ENCODE results near the gene ZDHHC16. TPM values are rescaled to one million over a fixed set of nuclear protein-coding genes. Genes with fewer than 3 reads are reported as not detected.
"Not testable (repeated sequence)": the region's sequence is repeated elsewhere in the genome, so short reads cannot be mapped to it uniquely, and the experiment has no call there.

ZDHHC16 gene
- total RNA-seq, 1 donor from 2014 or later, result 37.4 TPM

DNA sequence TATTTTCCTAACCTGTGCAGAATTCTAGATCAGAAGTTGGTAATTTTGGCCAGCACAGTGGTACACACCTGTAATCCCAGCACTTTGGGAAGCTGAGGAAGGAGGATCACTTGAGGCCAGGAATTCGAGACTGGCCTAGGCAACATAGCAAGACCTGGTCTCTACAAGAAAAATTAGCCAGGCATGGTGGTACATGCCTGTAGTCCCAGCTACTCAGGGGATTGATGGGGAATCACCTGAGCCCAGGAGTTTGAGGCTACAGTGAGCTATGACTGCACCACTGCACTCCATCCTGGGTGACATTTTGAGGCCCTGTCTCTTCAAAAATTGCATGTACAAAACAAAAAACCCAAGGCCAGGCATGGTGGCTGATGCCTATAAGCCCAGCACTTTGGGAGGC, 11.4 kb upstream of the ZDHHC16 start:
- DNase-seq (ENCODE audit: low spot score), result no peak

DNA sequence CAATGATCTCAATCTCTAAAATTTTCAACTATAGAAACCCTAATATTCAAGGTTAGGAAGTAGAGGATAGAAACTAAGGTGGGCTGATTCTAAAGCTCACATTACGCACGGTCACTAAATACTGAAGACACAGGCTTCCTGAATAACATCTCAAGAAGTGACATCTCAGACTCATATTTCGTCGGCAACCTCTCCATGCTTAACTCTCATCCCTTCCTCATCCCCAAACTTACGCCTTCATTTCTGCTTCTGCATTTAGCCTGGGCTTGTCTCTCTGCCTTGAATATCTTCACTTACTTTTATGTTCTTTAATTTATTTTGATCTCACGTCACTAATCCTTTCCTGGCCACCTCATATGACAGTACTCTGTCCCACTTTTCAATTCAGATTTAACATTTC, 10.8 kb upstream of the ZDHHC16 start:
- DNase-seq (ENCODE audit: low spot score), result no peak

DNA sequence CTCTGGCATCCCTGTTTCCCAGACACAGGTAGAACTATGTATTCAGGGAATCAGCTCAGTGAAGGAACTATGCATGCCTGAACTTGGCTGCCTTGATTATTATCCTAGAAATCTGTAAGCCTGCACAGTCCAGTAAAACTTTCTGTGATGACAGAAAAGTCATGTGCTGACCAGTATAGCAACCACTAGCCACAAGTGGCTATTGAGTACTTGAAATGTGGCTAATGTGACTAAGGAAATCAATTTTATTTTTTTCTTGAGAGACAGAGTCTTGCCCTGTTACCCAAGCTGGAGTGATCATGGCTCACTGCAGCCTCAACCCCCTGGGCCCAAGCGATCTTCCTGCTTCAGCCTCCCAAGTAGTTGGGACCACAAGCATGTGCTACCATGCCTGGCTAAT, 3.7 kb upstream of the ZDHHC16 start:
- DNase-seq (ENCODE audit: low spot score), result no peak

DNA sequence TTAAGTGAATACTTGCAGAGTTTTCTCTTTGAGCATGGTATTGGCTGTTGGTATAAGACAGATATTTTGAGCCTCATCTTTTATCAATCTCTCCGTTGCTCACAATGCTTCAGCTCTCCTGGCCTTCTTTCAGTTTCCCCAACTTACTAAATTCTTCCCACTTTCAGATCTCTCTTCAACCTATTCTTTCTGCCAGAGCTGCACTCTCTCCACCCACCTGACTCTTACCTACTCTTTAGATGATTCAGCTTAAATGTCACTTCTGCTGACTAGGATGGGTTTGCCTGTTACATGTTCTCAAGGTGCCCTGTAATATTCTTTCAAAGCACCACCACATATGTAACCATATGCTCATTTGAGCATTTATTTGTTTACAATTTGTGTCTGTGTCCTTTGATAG, 1.8 kb upstream of the ZDHHC16 start:
- DNase-seq (ENCODE audit: low spot score), result no peak

- DNase-seq (ENCODE audit: low spot score), result no peak
Observed at GRCh38 chr10:97445357-97445721, 636 bp upstream of the ZDHHC16 start.

- DNase-seq (ENCODE audit: low spot score), result no peak
Observed at GRCh38 chr10:97450828-97451227, 4.9 kb downstream of the ZDHHC16 start.

DNA sequence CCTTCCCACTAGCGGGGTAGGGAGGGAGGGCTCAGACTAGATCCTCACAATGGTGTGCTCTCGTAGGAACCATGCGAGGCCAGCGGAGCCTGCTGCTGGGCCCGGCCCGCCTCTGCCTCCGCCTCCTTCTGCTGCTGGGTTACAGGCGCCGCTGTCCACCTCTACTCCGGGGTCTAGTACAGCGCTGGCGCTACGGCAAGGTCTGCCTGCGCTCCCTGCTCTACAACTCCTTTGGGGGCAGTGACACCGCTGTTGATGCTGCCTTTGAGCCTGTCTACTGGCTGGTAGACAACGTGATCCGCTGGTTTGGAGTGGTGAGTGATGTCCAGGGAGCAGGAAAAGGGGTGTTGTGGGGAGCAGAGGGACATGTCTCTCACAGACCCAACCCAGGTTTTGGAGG, 5.6 kb downstream of the ZDHHC16 start:
- no peak for DNase-seq (ENCODE audit: low spot score)

DNA sequence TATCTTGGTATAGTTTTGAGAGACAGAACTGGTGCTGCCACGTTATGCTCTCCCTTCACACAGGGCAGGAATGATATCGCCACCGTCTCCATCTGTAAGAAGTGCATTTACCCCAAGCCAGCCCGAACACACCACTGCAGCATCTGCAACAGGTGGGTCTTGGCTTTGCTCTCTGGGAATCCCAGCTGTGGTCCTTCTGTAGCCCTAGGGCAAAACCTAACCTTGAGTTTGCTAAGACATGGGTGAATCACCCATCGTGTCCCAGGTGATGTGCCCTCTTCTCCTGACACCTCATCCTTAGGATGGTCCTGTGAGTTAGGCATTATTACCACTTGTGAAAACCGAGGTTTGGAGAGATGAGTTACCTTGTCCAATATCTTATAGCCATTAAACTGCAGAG, 6.4 kb downstream of the ZDHHC16 start:
- DNase-seq (ENCODE audit: low spot score), result no peak

GRCh38 chr10:97454330-97455036, 8.5 kb downstream of the ZDHHC16 start:
- peak; percentile 38 for DNase-seq (ENCODE audit: low spot score)

DNA sequence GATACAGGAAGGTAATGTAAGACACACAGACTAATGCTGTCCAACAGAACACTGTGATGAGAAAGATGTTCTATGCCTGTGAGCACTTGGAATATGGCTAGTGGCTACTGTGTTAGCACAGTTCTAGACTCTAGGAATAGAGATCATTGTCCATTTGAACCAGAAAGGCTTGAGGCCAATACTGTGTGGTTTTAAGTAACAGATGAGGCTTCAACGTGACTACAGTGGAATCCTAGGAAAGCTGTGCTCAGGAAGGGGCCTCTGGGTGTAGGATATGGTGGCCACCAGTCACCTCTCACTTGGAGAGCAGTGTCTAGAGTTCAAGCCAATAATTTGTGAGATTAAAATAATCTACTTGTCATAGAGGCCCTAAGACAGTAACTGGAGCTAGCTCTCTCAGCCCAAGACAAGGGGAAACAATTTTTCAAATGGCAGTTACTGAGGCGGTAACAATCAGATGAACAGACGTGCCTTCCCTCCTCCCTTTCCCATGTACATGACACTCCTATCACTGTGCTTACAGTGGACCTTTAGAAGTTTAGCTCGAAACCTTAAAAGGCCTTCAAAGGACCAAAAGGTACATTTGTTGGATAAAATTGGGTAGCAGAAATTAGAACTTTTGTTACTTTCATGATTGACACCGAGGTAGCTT, 10.2 kb downstream of the ZDHHC16 start:
- DNase-seq (ENCODE audit: low spot score), result no peak

GRCh38 chr10:97456686-97457065, 10.7 kb downstream of the ZDHHC16 start:
- no peak for DNase-seq (ENCODE audit: low spot score)

DNA sequence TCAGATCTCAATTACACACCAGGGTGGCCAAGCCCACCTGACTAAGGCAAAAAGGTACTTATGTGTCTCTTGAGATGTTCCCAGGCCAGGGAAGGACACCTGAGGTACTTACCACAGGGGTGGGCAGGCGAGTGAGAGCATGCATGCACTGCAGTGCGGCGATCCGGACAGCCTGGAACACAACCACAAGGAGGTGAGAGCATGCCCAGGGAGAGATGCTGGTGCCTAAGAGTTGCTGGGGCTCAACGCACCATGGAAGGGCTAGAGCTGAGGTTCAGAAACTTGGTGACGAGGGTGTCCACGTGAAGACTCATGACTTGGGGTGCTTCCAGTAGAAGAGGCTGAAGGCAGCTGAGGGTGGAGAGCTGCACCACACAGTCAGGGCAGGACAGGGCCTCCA, 13.1 kb downstream of the ZDHHC16 start:
- no peak for DNase-seq (ENCODE audit: low spot score)

DNA sequence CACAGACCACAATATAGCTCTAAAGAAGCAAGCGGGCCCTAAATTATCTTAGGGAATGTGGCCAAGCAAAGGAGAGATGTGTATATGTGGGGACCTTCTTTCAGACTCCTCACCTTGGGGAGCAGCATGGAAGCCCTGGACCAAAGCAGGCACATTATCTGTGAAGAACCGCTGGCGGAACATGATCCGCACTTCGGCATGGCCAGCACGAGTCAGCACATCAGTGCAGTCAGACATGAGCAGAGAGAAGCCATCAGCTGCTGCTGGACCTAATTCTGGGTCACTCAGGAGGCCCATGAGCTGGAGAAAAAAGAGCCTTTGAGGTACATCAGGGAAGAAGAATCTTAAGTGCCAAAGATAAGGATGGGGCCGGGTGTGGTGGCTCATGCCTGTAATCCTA, 14.0 kb downstream of the ZDHHC16 start:
- DNase-seq (ENCODE audit: low spot score), result no peak

GRCh38 chr10:97462309-97462708, 16.3 kb downstream of the ZDHHC16 start:
- DNase-seq (ENCODE audit: low spot score), result no peak

- peak; percentile 51 for DNase-seq (ENCODE audit: low spot score)
Observed at GRCh38 chr10:97463363-97464132, 17.6 kb downstream of the ZDHHC16 start.

DNA sequence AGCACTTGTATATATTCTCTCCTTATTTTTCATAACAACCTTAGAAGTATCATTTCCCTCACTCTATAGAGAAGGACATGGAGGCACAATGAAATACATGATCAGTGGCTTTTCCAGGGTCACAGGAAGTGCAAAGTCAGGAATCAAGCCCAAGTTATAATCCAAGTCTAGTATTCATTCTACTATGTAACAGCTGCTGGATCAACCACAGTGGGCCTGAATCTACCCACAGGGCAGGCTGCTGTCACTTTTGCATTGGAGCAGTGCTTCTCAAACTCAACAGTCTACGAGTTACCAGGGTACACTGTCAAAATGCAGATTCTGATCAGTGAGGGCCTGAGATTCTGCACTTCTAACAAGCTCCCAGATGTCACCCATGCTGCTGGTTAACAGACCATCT, 18.3 kb downstream of the ZDHHC16 start:
- DNase-seq (ENCODE audit: low spot score), result no peak

DNA sequence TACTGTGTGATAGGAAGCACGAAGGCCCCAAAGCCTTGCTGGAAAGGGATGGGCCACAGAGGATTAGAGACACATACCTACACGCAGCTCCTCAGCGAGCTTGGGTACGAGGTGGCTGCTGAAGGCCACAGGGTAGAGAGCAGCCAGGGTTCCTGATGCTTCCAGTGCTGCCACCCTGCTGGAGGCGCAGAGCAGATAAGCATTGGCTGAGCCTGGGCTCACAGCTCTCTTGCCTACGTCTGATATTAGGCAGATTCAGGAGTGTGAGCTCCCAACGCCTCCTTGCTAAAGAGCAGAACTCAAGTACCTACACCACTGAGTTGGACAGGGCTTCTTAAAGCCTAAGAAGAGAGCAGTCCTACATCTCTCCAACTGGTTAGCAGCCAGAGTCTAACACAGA, 20.0 kb downstream of the ZDHHC16 start:
- DNase-seq (ENCODE audit: low spot score), result no peak

DNA sequence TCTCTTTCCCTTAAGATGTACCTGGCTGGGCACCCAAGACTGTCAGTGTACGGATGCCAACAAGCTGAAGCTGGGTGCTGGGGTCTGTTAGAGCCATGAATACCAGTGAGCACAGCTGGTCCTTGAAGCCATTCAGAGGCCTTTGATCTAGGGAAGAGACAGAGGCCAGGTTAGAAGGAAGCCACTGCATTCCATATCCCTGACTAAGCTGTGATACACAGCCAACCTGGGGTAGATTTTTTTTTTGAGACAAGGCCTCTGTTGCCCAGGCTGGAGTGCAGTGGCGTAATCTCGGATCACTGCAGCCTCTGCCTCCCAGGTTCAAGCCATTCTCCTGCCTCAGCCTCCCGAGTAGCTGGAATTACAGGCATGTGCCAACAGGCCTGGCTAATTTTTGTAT, 20.8 kb downstream of the ZDHHC16 start:
- no peak for DNase-seq (ENCODE audit: low spot score)

DNA sequence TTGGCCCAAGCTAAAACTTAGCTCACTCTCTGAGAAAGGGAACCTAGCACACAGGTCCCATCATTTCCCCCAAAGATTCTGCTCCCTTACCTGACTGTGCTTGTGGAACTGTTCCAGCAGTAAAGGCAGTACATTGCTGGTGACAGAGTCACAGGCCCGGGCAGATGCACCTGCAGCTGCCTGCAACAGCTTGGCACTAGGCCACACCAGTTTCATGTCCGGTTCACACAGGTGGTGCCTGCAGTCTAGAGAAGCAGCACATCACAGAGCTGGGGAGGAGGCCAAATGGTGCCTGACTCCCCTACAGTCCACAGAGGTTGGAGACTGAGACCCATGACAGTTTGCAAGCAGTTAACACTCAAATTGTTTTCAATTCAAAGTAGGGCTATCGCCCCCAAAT, 22.2 kb downstream of the ZDHHC16 start:
- no peak for DNase-seq (ENCODE audit: low spot score)

GRCh38 chr10:97468781-97469180, 22.8 kb downstream of the ZDHHC16 start:
- not testable (repeated sequence) for DNase-seq (ENCODE audit: low spot score)

GRCh38 chr10:97474918-97475317, 28.9 kb downstream of the ZDHHC16 start:
- no peak for DNase-seq (ENCODE audit: low spot score)

DNA sequence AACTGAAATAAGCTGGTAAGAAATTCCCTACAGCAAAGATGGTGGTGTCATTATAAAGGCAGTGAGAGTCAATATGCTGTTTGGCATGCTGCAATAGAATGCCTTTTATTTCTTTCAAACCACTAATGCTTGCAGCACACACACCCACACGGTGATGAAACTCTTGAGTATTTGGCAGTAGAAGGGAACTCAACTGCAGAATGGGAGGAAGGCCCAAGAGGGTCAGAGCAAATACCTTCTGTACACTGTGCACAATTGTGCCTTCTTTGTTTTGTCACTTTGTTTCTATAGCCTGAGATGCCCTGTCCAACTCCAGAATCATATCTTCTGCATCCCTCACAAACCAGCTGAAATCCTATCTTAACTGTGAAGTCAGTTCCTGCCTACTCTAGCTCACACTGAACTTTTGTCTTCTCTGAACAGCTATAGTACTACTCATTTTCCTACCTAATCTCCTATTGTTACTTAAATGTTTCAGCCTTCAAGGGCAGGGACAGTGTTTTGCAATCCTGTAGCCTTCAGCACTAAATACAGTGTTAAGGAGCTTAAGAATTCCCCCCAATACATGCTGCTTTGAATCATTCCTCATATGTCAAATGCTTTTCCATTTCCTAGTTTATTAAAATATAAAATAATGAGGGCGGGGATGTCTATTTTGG, 30.1 kb downstream of the ZDHHC16 start:
- no peak for DNase-seq (ENCODE audit: low spot score)

DNA sequence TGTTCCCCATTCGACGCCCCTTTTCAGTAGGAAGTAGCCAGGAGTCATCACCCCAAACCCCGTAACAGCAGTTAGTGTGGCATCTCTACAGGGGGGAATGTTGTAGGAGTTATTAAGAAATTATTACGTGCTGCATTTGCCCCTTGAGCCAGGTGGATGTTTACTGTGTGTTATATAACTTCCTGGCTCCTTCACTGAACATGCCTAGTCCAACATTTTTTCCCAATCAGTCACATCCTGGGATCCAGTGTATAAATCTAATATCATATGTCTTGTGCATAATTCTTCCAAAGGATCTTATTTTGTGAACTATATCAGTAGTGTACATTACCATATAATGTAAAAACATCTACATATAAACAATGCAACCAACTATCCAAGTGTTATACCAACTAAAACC, 33.4 kb downstream of the ZDHHC16 start:
- not testable (repeated sequence) for DNase-seq (ENCODE audit: low spot score)
